Stimulated activated CD4-positive, alpha-beta T cell treated with anti-CD3 and anti-CD28 coated beads, TNF-alpha, amount 100 ng/mL, for 48 hours (primary cell): ENCODE data around the gene ZBTB46.
A peak's percentile ranks its signal among the peaks of the same experiment; 100 is the strongest.

Source experiments
- DNase-seq, 3 donors: peaks; one replicate each; pipeline ENCODE4 v3.0.0-alpha.2; 2020; ENCODE audit warnings: low read depth in 3 of 3

Gene ZBTB46

GRCh38 chr20:63767886-63768285, 63.2 kb downstream of the ZBTB46 start:
- DNase-seq: no peak

GRCh38 chr20:63767456-63767855, 63.6 kb downstream of the ZBTB46 start:
- no peak for DNase-seq

DNA sequence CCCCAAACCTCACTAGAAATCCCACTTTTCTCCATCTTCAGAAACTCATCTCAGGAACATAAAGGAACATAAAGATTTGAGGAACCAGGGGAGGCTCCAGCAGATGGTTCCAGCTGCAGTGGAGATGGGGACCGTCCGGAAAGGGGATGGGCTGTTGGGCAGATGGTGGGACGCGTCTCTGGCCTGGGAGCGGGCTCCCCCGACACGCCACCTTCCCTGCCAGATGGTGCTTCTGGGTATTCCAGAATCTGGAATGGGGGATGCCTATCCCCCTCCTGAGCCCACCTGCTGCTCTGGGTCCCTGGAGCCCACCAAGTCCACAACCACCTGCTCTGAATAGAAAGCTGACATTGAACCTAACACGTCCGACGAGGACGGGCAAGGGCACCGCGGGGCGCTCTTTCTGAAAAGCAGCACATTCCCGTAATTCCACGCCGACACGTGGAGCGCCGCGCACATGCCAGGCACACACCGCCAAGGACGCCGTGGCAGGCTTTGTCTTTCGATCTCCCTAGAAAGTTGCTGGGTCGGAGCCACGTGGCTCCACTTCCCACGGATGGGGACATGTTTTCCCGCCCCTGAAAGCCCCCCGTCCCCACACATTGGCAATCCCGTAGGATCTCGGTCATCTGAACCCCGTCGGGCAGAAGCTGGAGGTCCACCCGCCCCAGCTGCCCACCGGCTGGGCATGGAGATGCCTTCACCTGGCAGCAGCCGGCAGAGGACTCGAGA, 64.2 kb downstream of the ZBTB46 start:
- DNase-seq: no peak

DNA sequence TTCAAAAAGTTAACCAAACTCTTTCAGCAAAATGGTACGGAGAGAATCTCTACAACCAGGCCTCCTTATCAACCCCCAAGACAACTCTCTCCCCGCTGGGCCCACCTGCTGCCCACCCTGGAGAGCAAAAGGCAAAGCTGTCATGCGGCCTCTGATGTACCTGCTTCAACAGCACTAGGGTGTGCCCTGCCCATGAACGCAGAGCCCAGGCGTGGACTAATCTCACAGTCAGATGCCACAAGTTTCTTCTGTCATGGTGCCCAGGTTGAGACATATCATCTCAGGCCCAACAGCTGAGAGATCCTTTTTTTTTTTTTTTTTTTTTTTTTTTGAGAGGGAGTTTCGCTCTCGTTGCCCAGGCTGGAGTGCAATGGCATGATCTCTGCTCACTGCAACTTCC, 65.2 kb downstream of the ZBTB46 start:
- no peak for DNase-seq

- DNase-seq: no peak
These were observed 65.8 kb downstream of the ZBTB46 start for GRCh38 chr20:63765082-63765873.

DNA sequence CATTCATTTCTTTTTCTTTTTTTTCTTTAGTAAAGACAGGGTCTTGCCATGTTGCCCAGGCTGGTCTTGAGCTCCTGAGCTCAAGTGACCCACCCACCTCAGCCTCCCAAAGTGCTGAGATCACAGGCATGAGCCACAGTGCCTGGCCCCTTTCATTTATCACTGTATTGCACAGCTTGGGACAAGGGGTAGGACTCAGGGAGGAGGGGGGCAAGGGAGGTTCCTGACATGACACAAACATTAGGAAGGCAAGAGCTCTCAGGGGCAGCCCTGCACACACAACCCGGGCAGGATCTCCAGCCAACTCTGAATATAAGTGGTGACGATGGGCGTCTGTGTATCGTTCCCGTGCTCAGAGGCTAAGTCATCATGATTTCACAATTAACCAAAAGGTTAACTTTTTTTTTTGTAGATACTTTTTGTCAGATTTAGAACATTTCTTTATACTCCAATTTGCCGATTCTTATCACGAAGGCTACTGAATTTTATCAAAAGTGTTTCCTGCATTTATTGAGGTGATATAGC, 71.6 kb downstream of the ZBTB46 start:
- no peak for DNase-seq

GRCh38 chr20:63758152-63758551, 72.9 kb downstream of the ZBTB46 start:
- DNase-seq: no peak

DNA sequence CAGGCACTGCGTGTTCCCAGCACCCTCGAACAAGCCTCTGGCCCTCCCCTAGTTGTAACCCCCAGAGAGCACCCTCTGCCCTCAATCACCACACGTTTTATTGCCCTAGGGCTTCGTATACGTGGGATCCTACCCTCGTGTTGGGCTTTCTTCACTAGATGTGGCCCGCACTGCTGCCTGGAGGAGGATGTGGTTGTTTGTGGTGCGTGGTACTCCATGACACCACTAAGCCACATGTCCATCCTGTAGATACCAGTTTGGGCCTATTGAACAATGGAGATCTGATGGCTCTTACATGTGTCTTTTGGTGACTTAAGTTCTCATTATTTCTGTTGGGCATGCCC, 74.4 kb downstream of the ZBTB46 start:
- no peak for DNase-seq

- DNase-seq: no peak
These were observed 75.0 kb downstream of the ZBTB46 start for GRCh38 chr20:63755933-63756647.

DNA sequence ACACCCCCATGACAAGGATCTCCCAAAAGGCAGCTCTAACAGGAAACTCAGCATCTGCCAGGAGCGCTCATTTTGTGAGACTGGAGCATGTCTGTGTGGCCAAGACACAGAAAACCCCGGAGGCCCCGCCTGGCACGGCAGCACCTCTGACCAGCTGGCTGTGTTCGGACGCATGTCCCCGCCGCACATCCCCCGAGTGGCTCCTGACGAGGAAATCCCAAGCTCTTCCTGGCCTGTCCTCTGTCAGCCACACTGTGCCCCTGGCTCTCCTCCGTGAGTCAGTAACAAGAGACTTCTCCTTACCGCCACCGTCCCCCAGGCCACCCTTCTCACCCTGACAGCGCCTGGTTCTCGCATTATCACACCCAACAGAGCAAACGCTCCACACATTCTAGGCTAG, 77.1 kb downstream of the ZBTB46 start:
- no peak for DNase-seq

DNA sequence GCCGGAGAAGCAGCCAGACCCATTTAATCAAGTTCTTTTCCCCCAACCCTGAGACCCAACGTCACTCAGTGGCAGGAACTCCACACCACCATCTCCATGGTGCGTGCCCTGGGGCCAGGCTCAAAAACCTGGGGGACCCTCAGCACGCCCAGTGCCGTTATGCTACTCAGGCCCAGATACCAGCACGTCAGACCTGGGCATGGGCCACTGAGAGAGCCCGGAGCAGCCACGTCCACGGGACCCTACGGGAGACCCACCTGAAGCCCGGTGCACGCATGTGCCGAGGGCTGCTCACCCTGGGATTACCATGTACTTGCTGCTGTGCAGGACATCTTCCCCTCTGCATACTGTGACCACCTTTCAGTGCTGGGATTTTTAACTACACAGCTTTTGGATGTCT, 77.7 kb downstream of the ZBTB46 start:
- no peak for DNase-seq

- DNase-seq: no peak
These were observed 78.5 kb downstream of the ZBTB46 start for GRCh38 chr20:63752411-63753101.

DNA sequence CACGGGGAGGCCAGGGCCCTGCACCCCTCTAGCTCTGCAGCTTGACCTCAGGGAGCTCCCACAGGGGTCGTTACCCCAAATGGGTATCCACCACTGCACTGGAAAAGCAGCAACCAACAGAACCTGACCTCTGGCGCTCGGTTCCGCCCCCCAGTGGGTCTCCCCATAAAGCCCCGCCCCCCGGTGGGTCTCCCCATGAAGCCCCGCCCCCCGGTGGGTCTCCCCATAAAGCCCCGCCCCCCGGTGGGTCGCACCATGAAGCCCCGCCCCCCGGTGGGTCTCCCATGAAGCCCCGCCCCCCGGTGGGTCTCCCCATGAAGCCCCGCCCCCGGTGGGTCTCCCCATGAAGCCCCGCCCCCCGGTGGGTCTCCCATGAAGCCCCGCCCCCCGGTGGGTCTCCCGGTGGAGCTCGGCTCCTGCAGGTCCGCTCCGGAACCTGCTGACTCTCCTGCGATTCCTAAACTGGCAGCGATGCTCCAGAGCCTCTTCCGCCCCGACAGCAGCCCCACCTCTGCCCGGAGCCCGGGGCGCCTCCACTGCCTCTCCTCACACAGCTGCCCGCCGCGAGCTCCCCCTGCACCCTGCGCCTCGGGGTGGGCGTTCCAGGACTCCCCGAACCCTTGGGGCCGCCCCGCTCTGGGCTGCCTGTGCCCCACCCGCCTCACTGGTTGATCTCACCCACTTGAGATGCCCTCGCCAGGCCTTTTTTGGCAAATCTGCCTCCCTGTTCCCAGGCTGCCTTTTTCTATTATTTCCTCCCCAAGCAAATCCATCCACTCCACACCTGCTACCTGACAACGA, 79.4 kb downstream of the ZBTB46 start:
- no peak for DNase-seq

GRCh38 chr20:63750807-63751470, 80.1 kb downstream of the ZBTB46 start:
- DNase-seq: peak in 1 of 3 donors; percentile 56

DNA sequence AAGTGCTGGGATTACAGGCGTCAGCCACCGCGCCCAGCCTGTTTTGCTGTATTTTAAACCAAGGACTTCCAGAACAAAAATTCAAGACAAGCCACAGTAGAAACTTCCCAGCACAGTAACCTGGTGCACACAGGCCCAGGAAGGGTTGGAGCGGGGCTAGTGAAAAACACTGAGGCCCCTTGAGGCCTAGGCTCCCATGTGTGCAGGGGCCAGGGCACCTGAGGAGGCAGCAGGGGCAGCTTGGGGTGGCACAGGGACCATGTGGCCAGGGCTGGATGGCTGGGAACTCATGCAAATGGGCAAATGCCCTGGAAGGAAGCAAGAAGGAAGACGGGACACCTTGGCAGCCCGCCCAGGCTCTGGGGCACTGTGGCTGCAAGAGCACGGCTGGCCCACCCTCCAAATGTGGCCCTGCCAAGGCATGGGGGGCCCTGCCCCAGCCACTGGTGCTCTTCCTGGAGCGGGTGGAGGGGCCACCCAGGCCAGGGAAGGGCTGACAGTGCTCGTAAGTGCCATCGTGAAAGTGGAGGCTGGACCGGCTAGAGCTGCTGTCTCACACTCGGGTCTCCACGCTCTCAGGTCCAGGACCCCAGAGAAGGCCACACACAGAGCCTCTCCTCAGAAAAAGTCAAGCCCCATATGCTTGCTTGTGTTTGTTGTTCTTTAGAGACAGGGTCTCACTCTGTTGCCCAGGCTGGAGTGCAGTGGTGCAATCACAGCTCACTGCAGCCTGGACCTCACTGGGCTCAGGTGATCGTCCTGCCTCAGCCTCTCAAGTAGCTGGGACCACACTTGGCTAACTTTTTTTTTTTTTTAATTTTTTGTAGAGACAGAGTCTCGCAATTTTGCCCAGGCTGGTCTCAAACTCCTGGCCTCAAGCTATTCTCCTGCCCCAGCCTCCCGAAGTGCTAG, 81.2 kb downstream of the ZBTB46 start:
- DNase-seq: no peak

GRCh38 chr20:63748934-63749270, 82.2 kb downstream of the ZBTB46 start:
- no peak for DNase-seq

- DNase-seq: no peak
These were observed 82.8 kb downstream of the ZBTB46 start for GRCh38 chr20:63748070-63748933.

DNA sequence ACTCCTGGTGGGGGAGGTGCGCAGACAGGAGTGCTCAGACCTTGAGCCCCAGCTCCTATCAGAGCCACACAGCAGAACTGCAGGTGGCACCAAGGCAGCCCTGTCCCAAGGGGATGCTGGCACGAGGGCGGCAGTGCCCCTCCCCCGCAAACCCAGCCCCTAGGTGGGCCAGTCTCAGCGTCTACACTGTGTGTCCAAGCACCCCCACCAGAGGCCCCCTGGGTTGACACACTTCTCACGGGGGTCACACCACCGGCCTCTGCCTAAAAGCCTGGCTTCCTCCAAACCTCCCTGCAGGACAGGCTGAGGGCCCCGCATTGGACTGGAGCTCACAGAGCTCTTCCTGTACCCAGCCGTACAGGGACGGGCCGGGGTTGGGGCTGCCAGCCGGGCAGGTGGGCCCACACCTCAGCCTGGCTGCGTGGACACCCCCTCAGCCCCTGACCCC, 83.4 kb downstream of the ZBTB46 start:
- no peak for DNase-seq
